ENCODE results near the gene HOXC13. TPM values are rescaled to one million over a fixed set of nuclear protein-coding genes. Genes with fewer than 3 reads are reported as not detected.

HOXC13 gene
- total RNA-seq, 5 donors from 2014 or later (not counting 1 experiment from before 2014, with no cell fraction given): 0.12 TPM; not detected in 4

DNA sequence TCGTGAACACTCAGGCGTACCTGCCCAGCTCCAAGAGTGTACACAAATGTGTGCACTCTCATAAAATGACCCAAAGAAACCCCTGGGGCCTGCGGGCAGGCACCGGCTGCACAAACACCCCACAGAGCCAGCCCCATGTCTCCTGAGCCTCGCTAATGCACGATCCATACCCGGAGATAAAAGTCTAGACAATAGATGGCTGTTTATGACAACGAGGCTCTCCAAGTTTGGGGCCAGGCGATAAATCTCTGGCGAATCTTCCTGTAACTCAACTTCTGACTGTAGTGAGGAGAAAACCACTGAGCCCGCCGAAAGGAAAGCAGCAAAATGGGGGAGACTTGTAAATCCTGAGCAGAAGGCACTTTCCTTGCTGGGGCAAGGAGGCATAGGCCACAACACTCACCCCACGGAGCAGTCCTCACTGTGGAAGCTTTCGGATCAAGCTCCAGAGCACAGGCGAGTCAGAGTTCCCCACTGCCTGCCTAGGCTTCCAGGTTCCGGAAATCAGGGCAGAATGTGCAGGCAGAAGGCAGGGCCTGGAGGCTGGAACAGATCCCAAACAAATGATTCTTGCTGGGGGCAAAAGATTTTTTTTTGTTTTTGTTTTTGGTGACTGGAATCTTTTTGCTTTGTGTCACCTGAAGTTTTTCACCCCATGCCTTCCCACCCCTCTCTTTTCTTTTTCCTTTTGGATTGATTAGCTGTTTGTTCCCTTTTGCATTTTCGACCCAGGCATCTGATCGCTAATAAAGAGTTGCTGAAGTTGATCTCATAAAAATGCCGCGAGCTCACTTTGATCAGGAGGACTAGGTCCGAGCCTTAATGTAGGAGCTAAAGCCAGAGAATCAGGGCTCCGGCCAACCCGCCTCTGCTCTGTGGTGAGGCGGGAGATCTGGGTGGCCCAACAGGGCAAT is 29.8 kb downstream of the HOXC13 start:
- Mint-ChIP-seq H3K4me1 (peaks cover 34 to 47% (median 39%) of the 10 kb centered on the region in 3 donors), H3K27me3 (peaks cover 95 to 99% of the 10 kb centered on the region in 2 donors), H3K9me3 (no peaks in the 10 kb centered on the region), H3K27ac (no peak overlapping the region), H3K4me3 (no peak overlapping the region), H3K36me3 (peaks cover 7% of the 10 kb centered on the region)
- Histone ChIP-seq H3K4me3 (ENCODE audit: control insufficient read depth in 1 of 2, extremely low read depth in 1 of 2, low read length in 1 of 2) (no peak overlapping the region), H3K27ac (ENCODE audit: low read length) (no peak overlapping the region), H3K36me3 (ENCODE audit: control insufficient read depth in 2 of 2, extremely low read depth in 1 of 2, insufficient read depth in 1 of 2, low read length in 1 of 2) (no peaks in the 10 kb centered on the region), H3K27me3 (replicated peaks in 1 of 2; ENCODE audit: control insufficient read depth in 2 of 2, extremely low read depth in 1 of 2, insufficient read depth in 2 of 2, low read length in 1 of 2) (peaks cover 44 to 96% of the 10 kb centered on the region in 2 experiments), H3K9me3 (no peaks in the 10 kb centered on the region), H3K4me1 (ENCODE audit: control insufficient read depth in 1 of 2, extremely low read depth in 1 of 2, insufficient read depth in 2 of 2, low read length in 2 of 2) (peaks cover 0 to 37% of the 10 kb centered on the region in 2 experiments)
- POLR2A ChIA-PET: no interaction called here
- no peak for DNase-seq
- CTCF ChIA-PET: no interaction called here
- no peak for ATAC-seq (replicated peaks in 1 of 4)
- 25% methylated on average over 14 of the region's 24 CpGs for whole genome bisulfite sequencing (ENCODE audit: insufficient coverage)

DNA sequence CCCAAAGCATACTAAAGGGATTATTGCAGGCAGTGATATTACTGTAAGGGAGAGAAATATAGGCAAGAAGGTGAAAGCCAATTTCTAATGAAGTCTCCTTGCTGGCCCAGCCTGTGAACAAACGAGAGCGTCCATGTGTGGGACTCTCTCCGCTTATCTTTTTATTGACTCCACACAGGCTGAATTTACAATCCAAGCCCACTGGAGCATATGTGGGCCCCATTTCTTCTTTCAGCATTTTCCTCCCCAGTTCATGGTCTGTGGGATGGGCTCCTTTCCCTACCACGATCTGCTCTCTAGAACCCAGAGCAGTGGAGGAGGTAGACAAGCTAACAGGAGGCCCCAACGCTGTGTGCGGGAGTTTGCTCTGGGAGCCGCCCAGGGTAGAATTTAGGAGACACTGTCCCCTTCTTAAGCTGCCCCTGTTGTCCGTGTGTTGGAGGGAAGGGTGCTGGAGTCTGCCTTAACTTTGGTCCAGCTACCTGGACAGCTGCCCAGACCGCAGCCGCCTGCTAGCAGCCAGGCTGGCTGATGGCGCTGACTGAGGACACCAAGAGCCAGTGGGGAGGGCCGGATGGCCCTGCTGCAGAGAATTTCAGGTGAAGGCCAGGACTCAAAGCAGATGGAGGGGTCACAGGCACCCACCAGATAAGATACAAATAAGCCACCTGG is 31.1 kb downstream of the HOXC13 start:
- WGBS (ENCODE audit: insufficient coverage): 16% methylated on average over 7 of the region's 12 CpGs
- ATAC-seq (replicated peaks in 1 of 4) (no peak), DNase-seq (no peak)
- ChIA-PET POLR2A (no interaction called here), CTCF (no interaction called here)
- no peaks in the 10 kb centered on the region for H3K9me3 ChIP-seq
- no peak overlapping the region for H3K27ac ChIP-seq (ENCODE audit: low read length)
- Mint-ChIP-seq H3K27ac (peak overlapping the region in 1 of 2 donors; percentile 19), H3K4me3 (no peak overlapping the region), H3K27me3 (peaks cover 82 to 92% of the 10 kb centered on the region in 2 donors), H3K36me3 (peaks cover 7% of the 10 kb centered on the region), H3K9me3 (no peaks in the 10 kb centered on the region), H3K4me1 (peaks cover 29 to 42% (median 30%) of the 10 kb centered on the region in 3 donors)
- no peaks in the 10 kb centered on the region for H3K36me3 ChIP-seq (ENCODE audit: control insufficient read depth in 2 of 2, extremely low read depth in 1 of 2, insufficient read depth in 1 of 2, low read length in 1 of 2)
- H3K4me1 ChIP-seq (ENCODE audit: control insufficient read depth in 1 of 2, extremely low read depth in 1 of 2, insufficient read depth in 2 of 2, low read length in 2 of 2): peaks cover 5 to 40% of the 10 kb centered on the region in 2 experiments
- H3K27me3 ChIP-seq (replicated peaks in 1 of 2; ENCODE audit: control insufficient read depth in 2 of 2, extremely low read depth in 1 of 2, insufficient read depth in 2 of 2, low read length in 1 of 2): peaks cover 38 to 100% of the 10 kb centered on the region in 2 experiments
- H3K4me3 ChIP-seq (ENCODE audit: control insufficient read depth in 1 of 2, extremely low read depth in 1 of 2, low read length in 1 of 2): no peak overlapping the region

DNA sequence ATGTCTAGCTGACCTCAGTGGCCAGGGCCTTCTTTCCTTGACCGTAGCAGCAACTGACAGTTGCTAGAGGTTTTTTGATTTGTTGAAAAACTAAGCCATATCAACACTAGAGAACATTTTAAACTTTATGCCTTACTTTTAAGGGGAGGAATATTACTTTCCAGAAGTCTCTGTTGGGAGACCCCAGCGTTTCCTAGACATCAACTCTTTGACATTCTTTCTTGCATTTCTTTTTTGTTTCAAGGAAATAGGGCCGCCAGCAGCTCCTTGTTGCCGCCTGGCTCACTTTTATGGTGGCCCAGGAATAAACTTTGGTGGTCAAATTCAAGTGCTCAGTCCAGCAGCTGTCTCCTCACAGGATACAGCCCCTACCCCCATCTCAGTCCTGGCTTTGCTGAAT is 31.8 kb downstream of the HOXC13 start:
- Histone ChIP-seq H3K27me3 (replicated peaks in 1 of 2; ENCODE audit: control insufficient read depth in 2 of 2, extremely low read depth in 1 of 2, insufficient read depth in 2 of 2, low read length in 1 of 2) (peaks cover 34 to 100% of the 10 kb centered on the region in 2 experiments), H3K4me1 (ENCODE audit: control insufficient read depth in 1 of 2, extremely low read depth in 1 of 2, insufficient read depth in 2 of 2, low read length in 2 of 2) (peaks cover 5 to 43% of the 10 kb centered on the region in 2 experiments)
- H3K27ac Mint-ChIP-seq: no peak overlapping the region

DNA sequence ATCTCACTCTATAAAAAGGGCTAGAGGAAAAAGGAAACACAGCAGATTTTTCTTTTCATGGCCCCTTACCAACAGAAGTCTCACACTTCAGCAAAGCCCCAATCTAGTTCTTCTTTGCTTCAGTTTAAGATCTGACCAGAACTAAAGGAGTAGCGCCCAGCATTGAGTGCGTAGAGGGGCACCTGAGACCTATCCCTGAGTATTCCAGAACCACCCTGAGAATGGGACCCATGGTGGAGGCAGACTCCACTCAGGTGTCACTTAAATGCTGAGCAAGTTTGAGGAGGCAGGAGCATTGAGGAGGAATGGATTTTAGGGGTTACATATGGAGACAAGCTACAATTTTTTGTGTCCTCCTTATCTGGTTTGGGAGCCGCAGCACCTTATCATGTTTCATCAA is 32.5 kb downstream of the HOXC13 start:
- no peak overlapping the region for H3K27ac Mint-ChIP-seq

More for the DNA sequence above, 31.8 kb downstream of the HOXC13 start:
- no peak overlapping the region for H3K27ac ChIP-seq (ENCODE audit: low read length)
- ChIA-PET POLR2A (no interaction called here), CTCF (no interaction called here)
- no peaks in the 10 kb centered on the region for H3K9me3 ChIP-seq
- H3K36me3 ChIP-seq (ENCODE audit: control insufficient read depth in 2 of 2, extremely low read depth in 1 of 2, insufficient read depth in 1 of 2, low read length in 1 of 2): no peaks in the 10 kb centered on the region
- Mint-ChIP-seq H3K9me3 (no peaks in the 10 kb centered on the region), H3K27me3 (peaks cover 79 to 89% of the 10 kb centered on the region in 2 donors), H3K36me3 (peaks cover 7% of the 10 kb centered on the region), H3K4me3 (no peak overlapping the region), H3K4me1 (peaks cover 29 to 37% (median 30%) of the 10 kb centered on the region in 3 donors)
- WGBS (ENCODE audit: insufficient coverage): 33% methylated on average over 1 of the region's 4 CpGs
- no peak overlapping the region for H3K4me3 ChIP-seq (ENCODE audit: control insufficient read depth in 1 of 2, extremely low read depth in 1 of 2, low read length in 1 of 2)
- ATAC-seq (replicated peaks in 1 of 4) (no peak), DNase-seq (no peak)

DNA sequence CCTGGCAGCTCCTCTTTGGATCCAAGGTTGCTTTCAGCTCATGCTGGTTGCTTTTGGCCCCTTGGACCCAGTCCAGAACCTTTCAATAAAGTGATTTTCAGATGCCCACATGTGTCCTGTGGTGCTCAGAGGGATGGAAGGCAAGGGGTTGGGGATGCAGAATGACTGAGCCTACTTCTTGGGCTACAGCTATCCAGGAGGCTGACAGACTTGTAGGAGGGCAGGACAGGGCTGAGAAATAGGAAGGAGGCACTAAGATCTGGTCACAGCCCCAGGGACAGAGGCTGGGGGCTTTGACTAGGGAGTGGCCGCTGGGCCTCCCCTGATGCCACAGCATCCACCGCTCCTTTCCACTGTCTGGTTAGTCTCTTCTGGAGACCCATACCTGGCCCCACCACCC is 33.1 kb downstream of the HOXC13 start:
- Histone ChIP-seq H3K27me3 (replicated peaks in 1 of 2; ENCODE audit: control insufficient read depth in 2 of 2, extremely low read depth in 1 of 2, insufficient read depth in 2 of 2, low read length in 1 of 2) (peaks cover 38 to 100% of the 10 kb centered on the region in 2 experiments), H3K4me1 (ENCODE audit: control insufficient read depth in 1 of 2, extremely low read depth in 1 of 2, insufficient read depth in 2 of 2, low read length in 2 of 2) (peaks cover 5 to 41% of the 10 kb centered on the region in 2 experiments), H3K4me3 (ENCODE audit: control insufficient read depth in 1 of 2, extremely low read depth in 1 of 2, low read length in 1 of 2) (no peak overlapping the region), H3K27ac (ENCODE audit: low read length) (no peak overlapping the region), H3K36me3 (ENCODE audit: control insufficient read depth in 2 of 2, extremely low read depth in 1 of 2, insufficient read depth in 1 of 2, low read length in 1 of 2) (no peaks in the 10 kb centered on the region), H3K9me3 (no peaks in the 10 kb centered on the region)
- H3K36me3 Mint-ChIP-seq: peaks cover 7% of the 10 kb centered on the region
- H3K4me3 Mint-ChIP-seq: no peak overlapping the region
- ChIA-PET POLR2A (no interaction called here), CTCF (no interaction called here)
- no peak overlapping the region for H3K27ac Mint-ChIP-seq
- DNase-seq (no peak), ATAC-seq (replicated peaks in 1 of 4) (no peak)
- no peaks in the 10 kb centered on the region for H3K9me3 Mint-ChIP-seq
- peaks cover 80 to 89% of the 10 kb centered on the region in 2 donors for H3K27me3 Mint-ChIP-seq
- peaks cover 25 to 31% (median 25%) of the 10 kb centered on the region in 3 donors for H3K4me1 Mint-ChIP-seq
- no CpG with 5 or more reads among the region's 2 CpGs for WGBS (ENCODE audit: insufficient coverage)

More for the DNA sequence above, 32.5 kb downstream of the HOXC13 start:
- ChIA-PET CTCF (no interaction called here), POLR2A (no interaction called here)
- Mint-ChIP-seq H3K9me3 (no peaks in the 10 kb centered on the region), H3K4me3 (no peak overlapping the region), H3K27me3 (peaks cover 80 to 89% of the 10 kb centered on the region in 2 donors), H3K4me1 (peaks cover 30 to 36% (median 31%) of the 10 kb centered on the region in 3 donors), H3K36me3 (peaks cover 7% of the 10 kb centered on the region)
- H3K36me3 ChIP-seq (ENCODE audit: control insufficient read depth in 2 of 2, extremely low read depth in 1 of 2, insufficient read depth in 1 of 2, low read length in 1 of 2): no peaks in the 10 kb centered on the region
- no peak overlapping the region for H3K4me3 ChIP-seq (ENCODE audit: control insufficient read depth in 1 of 2, extremely low read depth in 1 of 2, low read length in 1 of 2)
- H3K4me1 ChIP-seq (ENCODE audit: control insufficient read depth in 1 of 2, extremely low read depth in 1 of 2, insufficient read depth in 2 of 2, low read length in 2 of 2): peaks cover 5 to 43% of the 10 kb centered on the region in 2 experiments
- H3K27ac ChIP-seq (ENCODE audit: low read length): no peak overlapping the region
- no peak for DNase-seq
- WGBS (ENCODE audit: insufficient coverage): no CpG with 5 or more reads among the region's 3 CpGs
- peaks cover 33 to 100% of the 10 kb centered on the region in 2 experiments for H3K27me3 ChIP-seq (replicated peaks in 1 of 2; ENCODE audit: control insufficient read depth in 2 of 2, extremely low read depth in 1 of 2, insufficient read depth in 2 of 2, low read length in 1 of 2)
- H3K9me3 ChIP-seq: no peaks in the 10 kb centered on the region
- ATAC-seq (replicated peaks in 1 of 4): no peak

DNA sequence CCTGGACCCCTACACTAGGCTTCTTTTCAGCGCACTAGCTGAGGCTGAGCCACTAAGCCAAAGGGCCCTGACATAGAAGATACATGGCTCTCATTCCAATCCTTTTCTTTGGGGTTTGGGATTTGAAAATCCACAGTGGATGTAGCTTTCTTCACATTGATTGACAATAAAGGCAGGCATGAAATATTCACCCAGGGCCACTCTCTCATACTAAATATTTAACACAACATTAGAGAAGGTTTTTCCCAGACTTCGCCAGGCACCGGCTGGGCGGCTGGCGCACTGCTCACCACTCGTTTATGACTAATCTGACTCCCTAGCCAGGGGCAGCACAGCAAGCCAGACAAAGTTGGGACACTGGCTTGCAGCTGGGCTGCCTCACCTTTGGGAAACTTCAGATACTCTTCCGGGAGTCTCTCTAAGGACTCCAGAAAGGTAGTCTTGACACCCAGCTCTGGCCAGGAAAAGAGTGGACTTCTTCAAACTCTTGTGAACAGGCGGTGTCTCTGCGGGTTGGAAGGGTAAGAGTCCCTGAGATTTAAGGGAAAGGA is 33.6 kb downstream of the HOXC13 start:
- H3K36me3 Mint-ChIP-seq: peaks cover 7% of the 10 kb centered on the region
- H3K27me3 ChIP-seq (replicated peaks in 1 of 2; ENCODE audit: control insufficient read depth in 2 of 2, extremely low read depth in 1 of 2, insufficient read depth in 2 of 2, low read length in 1 of 2): peaks cover 38 to 99% of the 10 kb centered on the region in 2 experiments
- WGBS (ENCODE audit: insufficient coverage): 28% methylated on average over 6 of the region's 9 CpGs
- ChIA-PET POLR2A (no interaction called here), CTCF (no interaction called here)
- no peak overlapping the region for H3K4me3 ChIP-seq (ENCODE audit: control insufficient read depth in 1 of 2, extremely low read depth in 1 of 2, low read length in 1 of 2)
- no peak overlapping the region for H3K27ac ChIP-seq (ENCODE audit: low read length)
- H3K9me3 ChIP-seq: no peaks in the 10 kb centered on the region
- DNase-seq (no peak), ATAC-seq (replicated peaks in 1 of 4) (no peak)
- H3K27me3 Mint-ChIP-seq: peaks cover 83 to 89% of the 10 kb centered on the region in 2 donors
- no peak overlapping the region for H3K27ac Mint-ChIP-seq
- peaks cover 5 to 37% of the 10 kb centered on the region in 2 experiments for H3K4me1 ChIP-seq (ENCODE audit: control insufficient read depth in 1 of 2, extremely low read depth in 1 of 2, insufficient read depth in 2 of 2, low read length in 2 of 2)
- no peaks in the 10 kb centered on the region for H3K36me3 ChIP-seq (ENCODE audit: control insufficient read depth in 2 of 2, extremely low read depth in 1 of 2, insufficient read depth in 1 of 2, low read length in 1 of 2)
- H3K9me3 Mint-ChIP-seq: no peaks in the 10 kb centered on the region
- peaks cover 22 to 27% (median 22%) of the 10 kb centered on the region in 3 donors for H3K4me1 Mint-ChIP-seq
- no peak overlapping the region for H3K4me3 Mint-ChIP-seq
